ENCODE results near the gene ITGB6. TPM values are rescaled to one million over a fixed set of nuclear protein-coding genes. Genes with fewer than 3 reads are reported as not detected.

Gene ITGB6
- total and polyA plus RNA-seq, 4 experiments from 2014 or later: not detected

- Mint-ChIP-seq H3K27me3 (peaks cover 11 to 15% of the 10 kb centered on the region in 2 donors), H3K9me3 (peaks cover 9 to 82% (median 58%) of the 10 kb centered on the region in 8 donors), H3K36me3 (peaks cover 7 to 13% of the 10 kb centered on the region in 2 donors), H3K4me1 (no peaks in the 10 kb centered on the region), H3K4me3 (no peak overlapping the region), H3K27ac (no peak overlapping the region)
- CTCF ChIA-PET (ENCODE audit: partially characterized antibody): interaction anchor here (1.2 kb wide), 1 partner anchor 19 kb away, joined by 4 read pairs; no protein-coding TSS in a partner anchor
- no peak overlapping the region for H3K4me3 ChIP-seq (ENCODE audit: low read length in 2 of 2)
- DNase-seq: no peak
- H3K27me3 ChIP-seq (ENCODE audit: insufficient read depth, low read length): no peaks in the 10 kb centered on the region
- intact Hi-C loops (cut with micrococcal nuclease): no loop called here
- peaks cover 0 to 18% of the 10 kb centered on the region in 2 donors for H3K9me3 ChIP-seq (ENCODE audit: control insufficient read depth in 1 of 2, low read length in 2 of 2)
- POLR2A ChIA-PET (ENCODE audit: partially characterized antibody): no interaction called here
- no peaks in the 10 kb centered on the region for H3K36me3 ChIP-seq (ENCODE audit: insufficient read depth, low read length)
- H3K4me1 ChIP-seq (ENCODE audit: insufficient read depth, low read length): no peaks in the 10 kb centered on the region
- H3K27ac ChIP-seq (ENCODE audit: low read depth, low read length): no peak overlapping the region
These were observed 108.7 kb downstream of the ITGB6 start for GRCh38 chr2:160091381-160091780.

GRCh38 chr2:160087854-160088745 lies 112.0 kb downstream of the ITGB6 start:
- H3K4me1 Mint-ChIP-seq: no peaks in the 10 kb centered on the region
- H3K9me3 ChIP-seq (ENCODE audit: control insufficient read depth in 1 of 2, low read length in 2 of 2): peaks cover 0 to 30% of the 10 kb centered on the region in 2 donors
- H3K27me3 ChIP-seq (ENCODE audit: insufficient read depth, low read length): no peaks in the 10 kb centered on the region
- no peak overlapping the region for H3K4me3 Mint-ChIP-seq
- peaks cover 12 to 13% of the 10 kb centered on the region in 2 donors for H3K36me3 Mint-ChIP-seq
- ChIA-PET CTCF (ENCODE audit: partially characterized antibody) (no interaction called here), POLR2A (ENCODE audit: partially characterized antibody) (no interaction called here)
- H3K27me3 Mint-ChIP-seq: peaks cover 1 to 5% of the 10 kb centered on the region in 2 donors
- no peaks in the 10 kb centered on the region for H3K4me1 ChIP-seq (ENCODE audit: insufficient read depth, low read length)
- no peak for DNase-seq
- H3K36me3 ChIP-seq (ENCODE audit: insufficient read depth, low read length): no peaks in the 10 kb centered on the region
- H3K4me3 ChIP-seq (ENCODE audit: low read length in 2 of 2): no peak overlapping the region
- intact Hi-C loops (cut with micrococcal nuclease): no loop called here
- H3K27ac ChIP-seq (ENCODE audit: low read depth, low read length): no peak overlapping the region
- H3K27ac Mint-ChIP-seq: no peak overlapping the region
- peaks cover 0 to 91% (median 75%) of the 10 kb centered on the region in 8 donors for H3K9me3 Mint-ChIP-seq

DNA sequence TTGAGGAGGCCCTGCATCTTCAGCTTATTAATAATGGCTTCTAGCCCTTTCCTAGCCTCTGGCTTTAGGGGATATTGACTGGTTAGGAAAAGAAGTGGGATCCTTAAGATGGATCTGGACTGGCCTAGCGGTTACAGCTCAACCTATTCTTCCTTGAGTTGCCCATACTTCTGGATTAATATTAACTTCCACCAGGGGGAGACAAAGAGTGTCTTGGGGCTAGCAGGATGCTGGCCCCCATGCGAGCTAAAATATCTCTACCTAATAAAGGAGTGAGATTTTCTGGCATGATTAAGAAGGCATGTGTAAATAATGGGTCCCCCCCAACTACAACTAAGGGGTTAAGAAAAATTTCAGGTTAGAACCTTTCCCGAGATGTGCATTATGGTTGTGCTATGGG lies 114.4 kb downstream of the ITGB6 start:
- no peak for DNase-seq
- Mint-ChIP-seq H3K27ac (no peak overlapping the region), H3K36me3 (peaks cover 12 to 13% of the 10 kb centered on the region in 2 donors), H3K4me1 (no peaks in the 10 kb centered on the region), H3K4me3 (no peak overlapping the region), H3K9me3 (peaks cover 0 to 73% (median 66%) of the 10 kb centered on the region in 8 donors), H3K27me3 (peaks cover 4 to 9% of the 10 kb centered on the region in 2 donors)
- ChIA-PET POLR2A (ENCODE audit: partially characterized antibody) (no interaction called here), CTCF (ENCODE audit: partially characterized antibody) (no interaction called here)
- no peak overlapping the region for H3K27ac ChIP-seq (ENCODE audit: low read depth, low read length)
- H3K4me3 ChIP-seq (ENCODE audit: low read length in 2 of 2): no peak overlapping the region
- H3K36me3 ChIP-seq (ENCODE audit: insufficient read depth, low read length): no peaks in the 10 kb centered on the region
- H3K9me3 ChIP-seq (ENCODE audit: control insufficient read depth in 1 of 2, low read length in 2 of 2): peaks cover 0 to 30% of the 10 kb centered on the region in 2 donors
- intact Hi-C loops (cut with micrococcal nuclease): no loop called here
- H3K4me1 ChIP-seq (ENCODE audit: insufficient read depth, low read length): no peaks in the 10 kb centered on the region
- H3K27me3 ChIP-seq (ENCODE audit: insufficient read depth, low read length): no peaks in the 10 kb centered on the region

DNA sequence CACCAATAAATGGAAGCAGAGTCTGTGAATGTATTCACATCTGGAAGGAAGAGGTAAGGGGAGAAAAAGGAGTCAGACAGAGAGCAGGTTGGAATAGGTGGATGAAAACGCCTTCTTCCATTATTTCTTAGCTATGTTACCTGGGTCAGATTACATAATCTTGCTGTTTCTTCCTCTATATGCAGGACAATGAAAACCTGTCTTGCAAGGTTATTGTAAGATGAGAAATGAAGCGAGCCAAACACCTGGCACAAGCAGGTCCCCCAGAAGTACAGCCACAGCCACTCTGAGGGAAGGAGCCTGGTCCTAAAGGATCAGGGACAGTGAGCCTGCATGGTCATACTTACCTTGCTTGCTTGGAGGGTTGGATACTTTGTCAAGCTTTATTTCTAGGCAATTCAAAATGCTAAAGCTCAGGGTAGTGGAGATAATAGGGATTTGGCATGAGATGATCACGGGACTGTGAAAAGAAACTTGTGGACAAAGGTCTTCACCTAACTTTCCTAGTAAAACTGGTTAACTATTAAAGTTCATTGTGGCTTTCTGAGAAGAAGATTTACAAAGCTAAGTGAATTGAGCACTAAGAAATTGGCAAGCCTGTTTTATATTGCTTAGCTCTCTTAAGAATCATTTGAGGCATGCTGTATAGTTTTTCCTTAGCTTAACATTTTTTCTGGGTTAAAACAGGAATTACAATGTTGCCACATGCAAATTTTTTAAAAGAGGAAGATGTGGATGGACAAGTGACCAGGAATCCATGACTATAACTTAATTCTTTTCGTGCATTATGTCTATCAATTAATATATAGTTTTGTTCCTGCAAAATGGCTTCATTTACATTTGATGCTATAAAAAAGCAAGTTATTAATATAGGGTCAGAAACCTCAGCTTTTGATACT lies 121.9 kb downstream of the ITGB6 start:
- H3K4me1 ChIP-seq (ENCODE audit: insufficient read depth, low read length): no peaks in the 10 kb centered on the region
- POLR2A ChIA-PET (ENCODE audit: partially characterized antibody): no interaction called here
- no peaks in the 10 kb centered on the region for H3K36me3 Mint-ChIP-seq
- no peak overlapping the region for H3K4me3 Mint-ChIP-seq
- CTCF ChIA-PET (ENCODE audit: partially characterized antibody): no interaction called here
- H3K27me3 ChIP-seq (ENCODE audit: insufficient read depth, low read length): no peaks in the 10 kb centered on the region
- no peaks in the 10 kb centered on the region for H3K36me3 ChIP-seq (ENCODE audit: insufficient read depth, low read length)
- DNase-seq: no peak
- no peak overlapping the region for H3K27ac Mint-ChIP-seq
- no peaks in the 10 kb centered on the region for H3K4me1 Mint-ChIP-seq
- no peak overlapping the region for H3K27ac ChIP-seq (ENCODE audit: low read depth, low read length)
- no peak overlapping the region for H3K4me3 ChIP-seq (ENCODE audit: low read length in 2 of 2)
- no peaks in the 10 kb centered on the region for H3K9me3 ChIP-seq (ENCODE audit: control insufficient read depth in 1 of 2, low read length in 2 of 2)
- intact Hi-C loops (cut with micrococcal nuclease): no loop called here
- H3K9me3 Mint-ChIP-seq: peaks cover 0 to 18% (median 7%) of the 10 kb centered on the region in 8 donors
- H3K27me3 Mint-ChIP-seq: peaks cover 4 to 8% of the 10 kb centered on the region in 2 donors

GRCh38 chr2:160076914-160077313 lies 123.2 kb downstream of the ITGB6 start:
- H3K9me3 ChIP-seq (ENCODE audit: control insufficient read depth in 1 of 2, low read length in 2 of 2): no peaks in the 10 kb centered on the region
- Mint-ChIP-seq H3K9me3 (peaks cover 0 to 13% (median 1%) of the 10 kb centered on the region in 8 donors), H3K27me3 (peaks cover 0 to 6% of the 10 kb centered on the region in 2 donors), H3K36me3 (no peaks in the 10 kb centered on the region), H3K4me3 (no peak overlapping the region), H3K4me1 (no peaks in the 10 kb centered on the region), H3K27ac (no peak overlapping the region)
- intact Hi-C loops (cut with micrococcal nuclease): no loop called here
- POLR2A ChIA-PET (ENCODE audit: partially characterized antibody): no interaction called here
- no peak overlapping the region for H3K4me3 ChIP-seq (ENCODE audit: low read length in 2 of 2)
- H3K27ac ChIP-seq (ENCODE audit: low read depth, low read length): no peak overlapping the region
- CTCF ChIA-PET (ENCODE audit: partially characterized antibody): no interaction called here
- H3K27me3 ChIP-seq (ENCODE audit: insufficient read depth, low read length): no peaks in the 10 kb centered on the region
- no peak for DNase-seq
- H3K36me3 ChIP-seq (ENCODE audit: insufficient read depth, low read length): no peaks in the 10 kb centered on the region
- H3K4me1 ChIP-seq (ENCODE audit: insufficient read depth, low read length): no peaks in the 10 kb centered on the region

GRCh38 chr2:160076241-160076640 lies 123.8 kb downstream of the ITGB6 start:
- H3K9me3 ChIP-seq (ENCODE audit: control insufficient read depth in 1 of 2, low read length in 2 of 2): no peaks in the 10 kb centered on the region
- DNase-seq: no peak
- H3K4me3 ChIP-seq (ENCODE audit: low read length in 2 of 2): no peak overlapping the region
- H3K27ac Mint-ChIP-seq: no peak overlapping the region
- no peak overlapping the region for H3K4me3 Mint-ChIP-seq
- H3K36me3 ChIP-seq (ENCODE audit: insufficient read depth, low read length): no peaks in the 10 kb centered on the region
- H3K4me1 ChIP-seq (ENCODE audit: insufficient read depth, low read length): no peaks in the 10 kb centered on the region
- POLR2A ChIA-PET (ENCODE audit: partially characterized antibody): no interaction called here
- CTCF ChIA-PET (ENCODE audit: partially characterized antibody): no interaction called here
- no peaks in the 10 kb centered on the region for H3K4me1 Mint-ChIP-seq
- no peak overlapping the region for H3K27ac ChIP-seq (ENCODE audit: low read depth, low read length)
- no peaks in the 10 kb centered on the region for H3K27me3 ChIP-seq (ENCODE audit: insufficient read depth, low read length)
- intact Hi-C loops (cut with micrococcal nuclease): no loop called here
- peaks cover 3 to 4% of the 10 kb centered on the region in 2 donors for H3K27me3 Mint-ChIP-seq
- no peaks in the 10 kb centered on the region for H3K36me3 Mint-ChIP-seq
- H3K9me3 Mint-ChIP-seq: peaks cover 0 to 13% (median 0%) of the 10 kb centered on the region in 8 donors

DNA sequence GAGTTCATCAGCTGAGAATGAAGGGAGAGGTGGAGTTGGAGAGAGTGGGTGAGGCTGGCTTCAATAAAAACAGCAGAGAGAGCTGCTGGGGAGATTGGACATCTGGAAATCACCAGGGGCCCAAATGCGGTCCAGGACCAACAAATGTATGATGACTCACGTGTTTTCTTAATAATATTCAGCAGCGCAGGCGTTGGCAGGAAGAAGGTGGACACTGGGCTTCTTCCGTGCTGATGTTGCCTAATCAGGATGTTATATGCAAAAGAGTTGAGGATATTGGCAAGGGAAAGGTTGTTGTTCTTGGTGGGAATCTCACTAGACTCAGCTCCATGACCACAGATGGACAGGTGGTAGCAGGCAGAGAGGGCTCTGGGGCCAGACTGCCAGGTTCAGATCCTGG lies 124.9 kb downstream of the ITGB6 start:
- ChIA-PET POLR2A (ENCODE audit: partially characterized antibody) (no interaction called here), CTCF (ENCODE audit: partially characterized antibody) (no interaction called here)
- H3K27me3 ChIP-seq (ENCODE audit: insufficient read depth, low read length): no peaks in the 10 kb centered on the region
- intact Hi-C loops (cut with micrococcal nuclease): no loop called here
- no peak overlapping the region for H3K27ac ChIP-seq (ENCODE audit: low read depth, low read length)
- H3K36me3 ChIP-seq (ENCODE audit: insufficient read depth, low read length): no peaks in the 10 kb centered on the region
- no peak overlapping the region for H3K4me3 ChIP-seq (ENCODE audit: low read length in 2 of 2)
- H3K27ac Mint-ChIP-seq: no peak overlapping the region
- H3K27me3 Mint-ChIP-seq: peaks cover 4% of the 10 kb centered on the region in 2 donors
- no peaks in the 10 kb centered on the region for H3K9me3 ChIP-seq (ENCODE audit: control insufficient read depth in 1 of 2, low read length in 2 of 2)
- peaks cover 0 to 7% (median 0%) of the 10 kb centered on the region in 8 donors for H3K9me3 Mint-ChIP-seq
- no peaks in the 10 kb centered on the region for H3K36me3 Mint-ChIP-seq
- H3K4me1 Mint-ChIP-seq: no peaks in the 10 kb centered on the region
- no peaks in the 10 kb centered on the region for H3K4me1 ChIP-seq (ENCODE audit: insufficient read depth, low read length)
- no peak overlapping the region for H3K4me3 Mint-ChIP-seq
- no peak for DNase-seq

Data from CD4-positive, alpha-beta memory T cell (primary cell).